Panc1 (cell line): ENCODE measurements around the gene ABCB6. TPM values are rescaled to one million over a fixed set of nuclear protein-coding genes. Genes with fewer than 3 reads are reported as not detected.
A peak's percentile ranks its signal among the peaks of the same experiment; 100 is the strongest.

Experiments
- ATAC-seq: fragments of 200-7000 bp; cut with Tn5 transposase; 2 replicates; pipeline ENCODE4 v1.9.1; 2020; ENCODE audit warnings: mild to moderate bottlenecking, moderate library complexity
- BruUV-seq: library from RNA; stranded (reverse); fragments of 400-500 nt; replicated peaks from 2 replicates; lab custom pipeline; 2021; lab: Mats Ljungman, UMichigan
- CTCF ChIA-PET: fragments of 300-600 bp; sonication (Branson Sonifier 250); formaldehyde crosslinking; loops from one replicate; lab custom pipeline; 2022; ENCODE audit warnings: antibody characterized with exemption; lab: Charles Lee
- POLR2A ChIA-PET: fragments of 300-600 bp; sonication (Branson Sonifier 250); formaldehyde crosslinking; loops from one replicate; lab custom pipeline; 2022; ENCODE audit warnings: antibody characterized with exemption; lab: Charles Lee
- DNase-seq: peaks from one replicate; pipeline ENCODE4 v3.0.0-alpha.2; 2010; ENCODE audit warnings: low read depth, low spot score
- H3K27ac ChIP-seq: 2 replicates; pipeline ENCODE4 v1.5.1; 2011; ENCODE audit warnings: mild to moderate bottlenecking, low read length, inconsistent platforms
- H3K27me3 ChIP-seq: fragments of 200-500 bp; sonication (Bioruptor generic); 2 replicates; pipeline ENCODE4 v1.6.0; 2014; ENCODE audit warnings: low read length, inconsistent platforms; ENCODE audit not compliant: control insufficient read depth, insufficient read depth
- H3K36me3 ChIP-seq: fragments of 200-500 bp; sonication (Bioruptor generic); 2 replicates; pipeline ENCODE4 v1.5.1; 2014; ENCODE audit warnings: inconsistent platforms, mild to moderate bottlenecking, low read length, moderate library complexity; ENCODE audit not compliant: control insufficient read depth, insufficient read depth
- H3K4me1 ChIP-seq: 2 replicates; pipeline ENCODE4 v1.5.1; 2011; ENCODE audit warnings: inconsistent platforms, mild to moderate bottlenecking, low read length, moderate library complexity; ENCODE audit not compliant: control insufficient read depth, insufficient read depth
- H3K4me3 ChIP-seq, 2 experiments: 2 replicates each; pipeline ENCODE4 v1.5.1; 2011 to 2012; ENCODE audit warnings: low read depth in 2 of 2, low read length in 2 of 2, mild to moderate bottlenecking in 2 of 2, inconsistent platforms in 1 of 2, moderate library complexity in 1 of 2
- H3K9me3 ChIP-seq: fragments of 200-500 bp; sonication (Bioruptor generic); 2 replicates; pipeline ENCODE4 v1.5.1; 2014; ENCODE audit warnings: low read depth, mild to moderate bottlenecking, inconsistent platforms, low read length, moderate library complexity; ENCODE audit not compliant: control insufficient read depth, insufficient read depth
- POLR2AphosphoS5 ChIP-seq: IDR thresholded peaks from 2 replicates; pipeline ENCODE4 v1.6.1; 2012; ENCODE audit warnings: mild to moderate bottlenecking, low read depth, low read length, moderate library complexity
- SIN3A ChIP-seq: IDR thresholded peaks from 2 replicates; pipeline ENCODE4 v1.6.1; 2012; ENCODE audit warnings: low read depth, mild to moderate bottlenecking, low read length, moderate library complexity, borderline replicate concordance; ENCODE audit not compliant: insufficient read depth
- TCF7L2 ChIP-seq: IDR thresholded peaks from 2 replicates; pipeline ENCODE4 v1.6.1; 2011; ENCODE audit warnings: mild to moderate bottlenecking, low read depth, low read length, inconsistent platforms
- in situ Hi-C: cut with HindIII; loops from 2 replicates; pipeline ENCODE4 v1.10.0; 2016; ENCODE audit warnings: low sequenced_read_pairs, low pct_unique_long_range_greater_than_20kb
- intact Hi-C: fragments of 100-400 bp; cut with micrococcal nuclease; formaldehyde crosslinking; loops from one replicate; pipeline ENCODE4 v1.10.0; 2022; ENCODE audit not compliant: unreplicated experiment
- total RNA-seq: library from RNA; stranded (reverse); gene quantifications from one replicate; pipeline ENCODE4 v1.2.1, GENCODE V29; 2021; ENCODE audit not compliant: unreplicated experiment
- TF ChIP-seq, protein P1 (sequence below): fragments of 450-650 bp; IDR thresholded peaks from 2 replicates; pipeline ENCODE4 v1.5.1; 2017; ENCODE audit warnings: mild to moderate bottlenecking
- TF ChIP-seq, protein P2 (sequence below), 2 experiments: IDR thresholded peaks; 2 replicates each; pipeline ENCODE4 v1.6.1; 2011 to 2012; ENCODE audit warnings: low read depth in 2 of 2, control low read depth in 1 of 2, low read length in 1 of 2, mild to moderate bottlenecking in 1 of 2, moderate library complexity in 1 of 2; ENCODE audit not compliant: insufficient read depth in 1 of 2

The ABCB6 gene
- total RNA-seq, 1 experiment from 2014 or later = 19.0 TPM

DNA sequence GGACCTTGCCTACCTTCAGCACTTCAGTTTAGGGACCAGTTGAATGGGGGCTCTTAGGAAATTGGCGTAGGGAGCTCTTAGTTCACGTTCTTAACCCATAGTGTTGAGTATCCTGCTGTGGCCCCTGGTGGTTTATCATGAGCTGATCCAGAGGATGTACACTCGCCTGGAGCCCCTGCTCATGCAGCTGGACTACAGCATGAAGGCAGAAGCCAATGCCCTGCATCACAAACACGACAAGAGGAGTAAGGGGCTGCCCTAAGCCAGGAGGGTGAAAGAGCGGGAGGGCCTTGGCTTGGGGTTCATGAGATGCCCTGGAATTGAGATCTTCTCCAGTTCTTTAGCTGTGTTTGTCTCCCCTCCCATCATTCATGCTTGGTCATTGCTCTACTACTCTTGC lies 37.8 kb downstream of the ABCB6 start:
- CTCF ChIA-PET = no interaction called here
- DNase-seq (no peak), ATAC-seq (no peak)
- no peaks in the 10 kb centered on the region for H3K27me3 ChIP-seq
- no peak overlapping the region for H3K27ac ChIP-seq
- TF ChIP-seq, protein P1, sequence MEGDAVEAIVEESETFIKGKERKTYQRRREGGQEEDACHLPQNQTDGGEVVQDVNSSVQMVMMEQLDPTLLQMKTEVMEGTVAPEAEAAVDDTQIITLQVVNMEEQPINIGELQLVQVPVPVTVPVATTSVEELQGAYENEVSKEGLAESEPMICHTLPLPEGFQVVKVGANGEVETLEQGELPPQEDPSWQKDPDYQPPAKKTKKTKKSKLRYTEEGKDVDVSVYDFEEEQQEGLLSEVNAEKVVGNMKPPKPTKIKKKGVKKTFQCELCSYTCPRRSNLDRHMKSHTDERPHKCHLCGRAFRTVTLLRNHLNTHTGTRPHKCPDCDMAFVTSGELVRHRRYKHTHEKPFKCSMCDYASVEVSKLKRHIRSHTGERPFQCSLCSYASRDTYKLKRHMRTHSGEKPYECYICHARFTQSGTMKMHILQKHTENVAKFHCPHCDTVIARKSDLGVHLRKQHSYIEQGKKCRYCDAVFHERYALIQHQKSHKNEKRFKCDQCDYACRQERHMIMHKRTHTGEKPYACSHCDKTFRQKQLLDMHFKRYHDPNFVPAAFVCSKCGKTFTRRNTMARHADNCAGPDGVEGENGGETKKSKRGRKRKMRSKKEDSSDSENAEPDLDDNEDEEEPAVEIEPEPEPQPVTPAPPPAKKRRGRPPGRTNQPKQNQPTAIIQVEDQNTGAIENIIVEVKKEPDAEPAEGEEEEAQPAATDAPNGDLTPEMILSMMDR = no peak
- TF ChIP-seq, protein P2, sequence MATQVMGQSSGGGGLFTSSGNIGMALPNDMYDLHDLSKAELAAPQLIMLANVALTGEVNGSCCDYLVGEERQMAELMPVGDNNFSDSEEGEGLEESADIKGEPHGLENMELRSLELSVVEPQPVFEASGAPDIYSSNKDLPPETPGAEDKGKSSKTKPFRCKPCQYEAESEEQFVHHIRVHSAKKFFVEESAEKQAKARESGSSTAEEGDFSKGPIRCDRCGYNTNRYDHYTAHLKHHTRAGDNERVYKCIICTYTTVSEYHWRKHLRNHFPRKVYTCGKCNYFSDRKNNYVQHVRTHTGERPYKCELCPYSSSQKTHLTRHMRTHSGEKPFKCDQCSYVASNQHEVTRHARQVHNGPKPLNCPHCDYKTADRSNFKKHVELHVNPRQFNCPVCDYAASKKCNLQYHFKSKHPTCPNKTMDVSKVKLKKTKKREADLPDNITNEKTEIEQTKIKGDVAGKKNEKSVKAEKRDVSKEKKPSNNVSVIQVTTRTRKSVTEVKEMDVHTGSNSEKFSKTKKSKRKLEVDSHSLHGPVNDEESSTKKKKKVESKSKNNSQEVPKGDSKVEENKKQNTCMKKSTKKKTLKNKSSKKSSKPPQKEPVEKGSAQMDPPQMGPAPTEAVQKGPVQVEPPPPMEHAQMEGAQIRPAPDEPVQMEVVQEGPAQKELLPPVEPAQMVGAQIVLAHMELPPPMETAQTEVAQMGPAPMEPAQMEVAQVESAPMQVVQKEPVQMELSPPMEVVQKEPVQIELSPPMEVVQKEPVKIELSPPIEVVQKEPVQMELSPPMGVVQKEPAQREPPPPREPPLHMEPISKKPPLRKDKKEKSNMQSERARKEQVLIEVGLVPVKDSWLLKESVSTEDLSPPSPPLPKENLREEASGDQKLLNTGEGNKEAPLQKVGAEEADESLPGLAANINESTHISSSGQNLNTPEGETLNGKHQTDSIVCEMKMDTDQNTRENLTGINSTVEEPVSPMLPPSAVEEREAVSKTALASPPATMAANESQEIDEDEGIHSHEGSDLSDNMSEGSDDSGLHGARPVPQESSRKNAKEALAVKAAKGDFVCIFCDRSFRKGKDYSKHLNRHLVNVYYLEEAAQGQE (IDR thresholded peaks at IDR 0.05; ENCODE audit: insufficient read depth in 1 of 2, low read depth in 2 of 2, low read length in 1 of 2) = no peak
- TF ChIP-seq TCF7L2 = no peak
- TF ChIP-seq SIN3A = no peak
- TF ChIP-seq POLR2AphosphoS5 = no peak
- POLR2A ChIA-PET = no interaction called here
- in situ Hi-C loops (no loop called here), intact Hi-C loops (no loop called here)
- H3K4me3 ChIP-seq = no peak overlapping the region
- BruUV-seq = no TSS peak
- H3K36me3 ChIP-seq = peaks cover 25% of the 10 kb centered on the region
- no peaks in the 10 kb centered on the region for H3K9me3 ChIP-seq
- H3K4me1 ChIP-seq = peaks cover 10% of the 10 kb centered on the region

DNA sequence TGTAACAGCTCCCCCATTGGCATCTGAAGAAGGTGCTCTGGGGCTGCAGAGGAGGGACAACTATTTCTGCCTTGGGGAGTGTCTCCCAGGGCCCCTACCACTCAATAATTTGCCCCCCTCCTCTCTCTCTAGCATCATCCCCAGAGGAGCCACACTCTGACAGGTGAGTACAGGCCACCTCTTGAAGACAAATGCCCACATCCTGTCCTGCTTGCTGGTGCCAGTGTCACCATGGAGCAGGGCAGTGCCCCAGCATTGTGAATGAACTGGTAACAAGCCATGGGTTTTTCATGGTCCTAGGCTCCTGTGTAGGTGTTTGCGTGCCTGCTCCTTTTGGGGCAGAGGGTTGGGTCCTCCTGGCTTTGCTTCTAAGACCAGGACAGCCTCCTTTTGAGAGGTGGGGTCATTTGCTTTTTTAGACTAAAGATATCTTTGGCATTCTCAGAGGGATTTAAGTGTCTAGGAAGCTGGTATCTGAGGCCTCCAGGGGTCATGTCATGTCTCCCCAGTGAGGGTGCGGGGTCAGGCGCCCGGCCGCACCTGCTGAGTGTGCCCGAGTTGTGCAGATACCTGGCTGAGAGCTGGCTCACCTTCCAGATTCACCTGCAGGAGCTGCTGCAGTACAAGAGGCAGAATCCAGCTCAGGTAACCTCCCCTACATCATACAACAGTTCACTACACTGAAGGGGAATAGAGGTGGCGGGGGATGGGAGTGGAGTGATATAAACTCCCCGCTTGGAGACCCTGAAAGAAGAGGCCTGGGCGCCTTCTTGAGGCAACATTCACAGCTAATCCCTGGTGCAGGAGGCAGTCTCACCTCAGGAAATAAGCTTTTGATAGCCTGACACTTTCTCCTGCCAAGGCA lies 38.9 kb downstream of the ABCB6 start:
- intact Hi-C loops = no loop called here
- Histone ChIP-seq H3K4me3 (peak overlapping the region; percentile 66 to 88), H3K27ac (peak overlapping the region; percentile 90; the same call in 1 of the 2 replicates), H3K9me3 (no peaks in the 10 kb centered on the region), H3K36me3 (peaks cover 25% of the 10 kb centered on the region), H3K4me1 (peaks cover 10% of the 10 kb centered on the region), H3K27me3 (no peaks in the 10 kb centered on the region)
- ChIA-PET POLR2A (no interaction called here), CTCF (no interaction called here)
- no TSS peak for BruUV-seq
- DNase-seq = no peak
- TF ChIP-seq SIN3A = no peak
- TF ChIP-seq, protein P1 = no peak
- no peak for TF ChIP-seq TCF7L2
- no peak for TF ChIP-seq POLR2AphosphoS5
- TF ChIP-seq, protein P2 (IDR thresholded peaks at IDR 0.05; ENCODE audit: insufficient read depth in 1 of 2, low read depth in 2 of 2, low read length in 1 of 2) = no peak
- ATAC-seq = no peak
- in situ Hi-C loops = no loop called here
